GM13977 (cell line): ENCODE data around the gene DENND4B.
"Not testable (repeated sequence)": the region's sequence is repeated elsewhere in the genome, so short reads cannot be mapped to it uniquely, and the experiment has no call there.

Experiments used
- DNase-seq: peaks from one replicate; pipeline ENCODE4 v3.0.0; 2012; ENCODE audit warnings: low spot score
- CTCF ChIP-seq: IDR thresholded peaks from 2 replicates; pipeline ENCODE4 v1.5.1; 2012; ENCODE audit warnings: mild to moderate bottlenecking, control low read depth; ENCODE audit not compliant: insufficient read depth; ENCODE audit errors: extremely low read depth, missing control alignments
- in situ Hi-C: fragments of 300-500 bp; cut with MboI; formaldehyde crosslinking; loops from one replicate; pipeline ENCODE4 v1.12.0; 2022; ENCODE audit warnings: low sequenced_read_pairs, low pct_unique_long_range_greater_than_20kb, mixed read lengths, inconsistent platforms; ENCODE audit not compliant: unreplicated experiment

Gene DENND4B

GRCh38 chr1:153906396-153906795, 40.1 kb downstream of the DENND4B start:
- DNase-seq = no peak
- in situ Hi-C loops = no loop called here
- TF ChIP-seq CTCF = no peak

GRCh38 chr1:153905908-153906307, 40.6 kb downstream of the DENND4B start:
- DNase-seq, in situ Hi-C loops: not testable (repeated sequence)

- in situ Hi-C loops = no loop called here
- no peak for TF ChIP-seq CTCF
- DNase-seq = no peak
Observed at GRCh38 chr1:153903841-153904455, 42.6 kb downstream of the DENND4B start.

- in situ Hi-C loops = no loop called here
- no peak for DNase-seq
- TF ChIP-seq CTCF = no peak
Observed at GRCh38 chr1:153899509-153899908, 47.0 kb downstream of the DENND4B start.

- DNase-seq, in situ Hi-C loops: not testable (repeated sequence)
Observed at GRCh38 chr1:153895866-153896265, 50.7 kb downstream of the DENND4B start.

- in situ Hi-C loops, DNase-seq: not testable (repeated sequence)
Observed at GRCh38 chr1:153891042-153891441, 55.5 kb downstream of the DENND4B start.

- in situ Hi-C loops = no loop called here
- DNase-seq = peak; percentile 49
- TF ChIP-seq CTCF = no peak
Observed at GRCh38 chr1:153888533-153888932, 58.0 kb downstream of the DENND4B start.

GRCh38 chr1:153886127-153886526, 60.4 kb downstream of the DENND4B start:
- no peak for DNase-seq
- in situ Hi-C loops = no loop called here

More at GRCh38 chr1:153886127-153886526, 60.4 kb downstream of the DENND4B start:
- no peak for TF ChIP-seq CTCF
